Esophagus mucosa (tissue), 1 donor: ENCODE results near the gene TTC7B. TPM values are rescaled to one million over a fixed set of nuclear protein-coding genes. Genes with fewer than 3 reads are reported as not detected.

Experiments used
- ATAC-seq: fragments of 200-7000 bp; cut with Tn5 transposase; one replicate; pipeline ENCODE4 v1.9.1; 2020
- total RNA-seq: library from RNA; stranded (reverse); gene quantifications from one replicate; pipeline ENCODE4 v1.2.4, GENCODE V29; 2023
- donor health status: DM: yes; HTN: yes; CAD: no.

The TTC7B gene
- total RNA-seq, 1 donor from 2014 or later: 9.9 TPM

DNA sequence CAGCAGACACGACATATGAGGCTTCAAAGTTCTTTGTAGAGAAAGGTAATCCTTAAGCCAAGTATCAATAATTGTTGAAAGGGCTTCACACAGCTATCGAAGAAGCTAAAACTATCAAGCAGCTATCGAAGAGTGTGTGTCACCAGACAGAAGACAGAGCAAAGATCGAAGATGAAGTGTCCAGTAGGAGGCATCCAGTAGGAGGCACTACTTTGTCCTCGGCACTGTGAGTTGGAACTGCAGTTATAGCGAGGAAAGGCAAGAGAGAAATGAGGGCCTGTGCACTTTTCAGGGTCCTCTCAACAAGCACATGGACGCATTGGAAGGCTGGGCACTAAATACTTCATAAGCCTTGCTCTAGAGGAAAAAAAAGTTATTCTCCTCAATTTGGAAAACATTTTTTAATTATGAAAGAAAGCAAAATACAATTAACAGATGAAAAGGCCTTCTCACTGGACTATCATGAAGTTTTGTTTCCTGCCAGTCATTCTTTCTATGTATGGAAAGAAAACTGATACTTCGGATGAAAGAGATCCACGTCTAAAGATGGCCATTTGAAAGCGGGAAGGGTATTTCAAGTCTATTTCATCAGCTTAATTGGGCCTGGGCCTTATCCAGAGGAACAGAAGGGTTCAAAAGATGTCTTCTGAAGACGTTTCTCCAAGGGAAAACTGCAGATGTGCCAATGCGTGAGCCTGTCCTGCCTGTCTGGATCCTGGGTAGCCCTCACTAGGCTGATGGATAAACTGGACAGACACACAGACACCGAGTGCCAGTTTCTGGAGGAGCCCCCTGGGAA, 244.9 kb downstream of the TTC7B start:
- no peak for ATAC-seq

DNA sequence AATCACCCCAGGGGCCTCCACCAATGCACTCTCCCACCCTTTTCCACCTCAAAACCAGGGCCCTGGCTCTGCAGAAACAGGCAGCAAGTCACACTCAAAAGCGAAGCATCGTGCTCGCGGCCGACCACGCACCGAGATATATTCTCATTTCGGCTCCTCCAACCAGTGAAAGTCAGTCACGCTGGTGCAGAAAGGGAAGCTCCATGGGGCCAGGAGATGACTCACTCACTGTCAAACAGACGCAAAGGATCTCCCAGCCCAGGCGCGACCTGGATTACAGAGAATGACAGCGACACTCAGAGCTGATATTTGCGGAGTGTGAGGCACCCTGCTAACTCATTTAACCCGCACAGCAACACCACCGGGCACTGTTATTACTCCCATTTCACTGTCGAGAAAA, 245.8 kb downstream of the TTC7B start:
- ATAC-seq: no peak

DNA sequence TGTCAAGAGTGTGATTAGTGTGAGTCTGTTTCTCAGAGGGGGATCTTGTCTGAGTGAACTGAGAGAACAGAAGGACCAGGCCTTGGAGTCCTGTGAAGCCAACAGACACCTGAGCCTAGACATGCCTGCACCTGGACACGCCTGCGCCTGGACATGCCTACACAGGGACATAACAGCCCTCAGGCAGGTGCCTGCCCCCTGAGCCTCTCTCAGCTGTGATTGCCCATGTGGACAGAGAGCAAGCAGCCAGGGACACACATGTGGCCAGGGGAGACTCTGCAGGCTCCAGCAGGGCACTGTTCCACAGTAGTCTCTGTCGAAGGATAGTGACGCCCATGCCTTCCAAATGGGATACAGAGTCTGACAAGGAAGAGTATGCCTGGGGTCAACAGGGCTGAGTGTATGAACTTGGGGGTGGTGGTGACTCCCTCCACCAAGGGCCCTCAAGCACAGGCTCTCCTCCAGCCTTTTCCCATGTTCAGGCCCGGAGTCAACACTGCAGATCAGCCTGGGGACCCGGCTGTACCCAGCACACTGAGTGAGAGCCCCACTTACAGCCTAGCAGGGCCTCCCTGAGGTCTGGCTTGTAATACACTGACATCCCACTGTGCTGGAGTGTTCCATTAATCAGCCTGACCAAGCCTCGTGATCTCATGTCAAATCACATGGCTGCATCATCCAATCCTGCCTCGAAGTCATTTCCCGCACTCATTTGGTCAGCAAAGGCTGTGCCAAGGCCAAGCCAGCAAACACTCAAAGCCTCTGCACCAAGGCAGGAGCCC, 246.4 kb downstream of the TTC7B start:
- peak; percentile 47 for ATAC-seq

DNA sequence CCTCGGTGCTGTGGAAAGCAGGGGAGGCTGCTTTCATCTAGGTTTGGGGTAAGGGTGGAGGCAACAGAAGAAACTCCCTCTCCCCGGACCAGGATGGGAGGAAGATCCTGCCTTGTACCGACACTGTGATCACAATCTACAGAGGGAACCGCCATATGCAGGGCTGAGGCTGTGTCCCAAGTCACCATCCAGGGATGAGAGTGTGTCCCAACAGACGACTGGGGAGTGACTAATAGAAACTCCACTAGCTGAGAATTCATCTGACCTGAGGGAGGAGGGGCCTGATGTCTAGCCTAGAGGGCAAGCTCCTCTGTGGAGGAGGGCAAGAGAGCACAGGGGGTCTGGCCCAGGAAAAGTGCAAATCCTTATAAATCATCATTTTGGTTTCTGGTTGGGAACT, 247.0 kb downstream of the TTC7B start:
- ATAC-seq: peak; percentile 26

DNA sequence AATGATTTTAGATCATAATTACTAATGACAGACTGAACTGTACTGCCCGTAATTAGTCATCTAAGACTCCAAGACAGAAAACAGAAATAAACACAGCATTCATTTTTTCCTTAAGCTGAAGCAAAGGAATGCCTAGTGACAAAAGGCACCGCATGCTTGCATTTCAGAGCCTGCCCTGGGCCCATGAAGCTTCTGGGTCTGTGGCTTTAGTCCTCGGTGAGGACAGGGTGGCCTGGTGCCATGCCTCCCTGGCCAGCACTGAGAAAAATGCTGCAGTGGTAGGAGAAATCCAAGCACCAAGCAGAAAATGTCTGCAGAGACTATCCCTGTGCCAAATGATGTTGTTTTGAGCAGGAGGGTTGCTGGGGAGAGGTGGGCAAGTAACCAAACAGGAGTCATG, 247.8 kb downstream of the TTC7B start:
- ATAC-seq: no peak

DNA sequence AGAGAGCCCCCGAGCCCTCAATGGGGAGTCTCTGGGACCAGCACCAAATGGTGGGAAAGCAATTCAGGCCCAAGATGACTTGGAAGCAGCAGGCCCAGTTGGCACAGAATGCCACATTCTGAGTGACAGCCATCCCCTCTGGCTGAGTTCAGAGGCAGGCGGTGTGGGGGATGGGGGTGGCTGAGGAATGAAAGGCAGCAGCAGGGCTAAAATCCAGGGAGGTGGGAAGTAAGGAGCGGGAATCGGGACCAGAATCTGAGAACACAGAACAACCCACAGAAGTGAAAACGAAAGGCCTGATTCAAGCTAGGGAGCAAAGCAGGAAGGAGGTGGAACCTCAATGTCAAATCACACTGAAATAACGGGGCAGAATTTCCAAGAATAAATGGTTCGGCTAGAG, 248.2 kb downstream of the TTC7B start:
- no peak for ATAC-seq

DNA sequence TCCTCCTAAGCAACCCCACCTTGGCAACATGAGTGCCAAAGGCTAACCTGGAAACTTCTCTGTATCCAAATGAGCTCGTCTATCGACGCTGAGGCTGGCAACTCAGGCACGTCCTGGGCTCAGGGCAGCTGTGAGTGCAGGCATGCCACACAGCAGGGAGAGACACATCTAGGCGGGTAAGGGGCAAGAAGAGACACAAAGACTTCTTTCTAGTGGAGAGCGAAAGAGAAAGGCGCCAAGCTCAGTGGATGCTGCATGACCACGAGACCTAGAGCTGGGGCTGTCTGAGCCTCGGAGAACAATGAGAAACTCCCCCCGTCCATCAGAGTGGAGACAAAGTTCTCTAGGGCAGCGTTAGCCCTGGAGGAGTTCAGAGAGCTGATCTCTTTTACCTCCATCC, 249.0 kb downstream of the TTC7B start:
- no peak for ATAC-seq

DNA sequence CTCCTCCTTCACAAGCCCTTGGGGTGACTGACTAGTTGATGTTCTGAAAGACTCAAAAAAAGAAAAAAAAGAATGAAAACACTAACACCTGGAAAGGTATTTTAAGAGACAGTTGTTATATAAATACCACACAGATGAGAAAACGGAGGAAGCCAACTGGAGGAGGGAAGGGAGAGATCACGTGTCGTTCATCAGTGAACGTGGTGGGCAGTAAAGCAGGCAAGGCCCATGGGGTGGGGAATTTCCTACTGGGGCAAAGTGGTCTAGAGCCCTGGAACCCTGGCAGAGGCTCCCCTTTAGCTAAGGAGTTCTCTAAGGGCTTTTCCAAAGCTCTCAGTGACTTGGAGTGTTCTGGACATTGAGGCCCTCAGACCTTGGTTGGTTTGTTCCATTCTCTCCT, 249.7 kb downstream of the TTC7B start:
- no peak for ATAC-seq

DNA sequence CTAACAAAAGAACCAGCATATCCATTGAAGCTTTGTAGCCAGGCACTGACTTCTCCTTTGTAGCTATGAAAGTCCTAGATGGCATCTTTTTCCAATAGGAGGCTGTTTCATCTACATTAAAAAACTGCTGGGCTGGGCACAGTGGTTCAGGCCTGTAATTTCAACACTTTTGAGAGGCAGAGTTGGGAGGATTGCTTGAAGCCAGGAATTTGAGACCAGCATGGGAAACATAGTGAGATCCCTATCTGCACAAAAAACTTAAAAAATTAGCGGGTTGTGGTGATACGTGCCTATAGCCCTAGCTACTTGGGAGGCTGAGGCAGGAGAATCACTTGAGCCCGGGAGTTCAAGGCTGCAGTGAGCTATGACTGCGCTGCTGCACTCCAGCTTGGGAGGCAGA, 251.7 kb downstream of the TTC7B start:
- ATAC-seq: no peak

DNA sequence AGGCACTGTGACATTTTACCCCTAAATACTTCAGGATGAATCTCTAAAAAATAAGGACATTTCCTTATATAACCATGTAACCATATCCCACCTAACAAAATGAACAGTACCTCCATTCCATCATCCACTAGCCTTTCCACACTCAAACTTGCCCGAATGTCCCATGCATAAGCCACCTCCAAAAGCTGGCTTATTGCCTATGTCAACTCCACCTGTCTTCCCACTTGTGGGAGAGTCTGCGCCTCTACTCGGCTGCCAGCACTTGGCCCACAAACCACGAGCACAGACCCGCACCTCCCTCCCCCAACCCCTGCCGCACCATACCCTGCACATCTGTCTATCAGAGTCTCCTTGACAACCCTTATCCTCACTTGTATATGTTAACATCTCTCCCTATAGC, 253.6 kb downstream of the TTC7B start:
- no peak for ATAC-seq

DNA sequence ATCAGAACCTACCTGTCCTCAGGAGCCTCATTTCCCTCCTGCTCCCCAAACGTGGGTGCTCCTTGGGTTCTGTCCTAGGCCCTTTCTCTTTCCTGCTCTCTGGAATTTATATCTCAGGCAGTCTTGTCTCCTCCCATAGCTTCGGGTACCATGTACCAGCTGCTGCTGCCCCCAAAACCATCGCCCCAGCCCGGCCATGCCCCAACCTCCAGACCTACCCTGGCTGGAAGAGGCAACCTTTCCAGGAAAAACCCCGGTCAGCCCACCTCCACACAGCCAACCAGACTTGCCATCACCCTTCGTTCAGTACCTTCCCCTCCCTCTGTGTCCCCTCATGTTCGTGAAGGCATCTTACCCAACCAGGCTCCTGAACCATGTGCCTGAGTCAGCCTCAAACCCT, 254.3 kb downstream of the TTC7B start:
- ATAC-seq: no peak

DNA sequence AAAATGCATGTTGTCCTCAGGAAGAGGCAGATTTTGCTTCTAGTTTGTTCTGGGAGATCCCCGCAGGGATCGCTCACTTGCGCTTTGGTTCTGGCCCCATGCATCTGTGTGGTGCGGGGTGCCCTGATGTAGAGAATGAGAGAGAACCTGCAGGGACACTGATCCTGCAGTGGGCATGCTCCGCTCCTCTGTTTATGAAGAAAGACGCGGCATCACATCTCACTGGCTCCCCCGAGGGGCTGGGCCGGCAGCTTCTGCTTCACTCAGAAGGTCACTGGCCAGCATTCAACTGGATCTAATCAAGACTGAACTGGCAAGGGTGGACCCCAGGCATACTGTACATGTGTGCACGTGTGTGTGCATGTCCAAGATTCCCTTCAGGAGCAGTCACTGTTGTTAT, 255.2 kb downstream of the TTC7B start:
- ATAC-seq: no peak

DNA sequence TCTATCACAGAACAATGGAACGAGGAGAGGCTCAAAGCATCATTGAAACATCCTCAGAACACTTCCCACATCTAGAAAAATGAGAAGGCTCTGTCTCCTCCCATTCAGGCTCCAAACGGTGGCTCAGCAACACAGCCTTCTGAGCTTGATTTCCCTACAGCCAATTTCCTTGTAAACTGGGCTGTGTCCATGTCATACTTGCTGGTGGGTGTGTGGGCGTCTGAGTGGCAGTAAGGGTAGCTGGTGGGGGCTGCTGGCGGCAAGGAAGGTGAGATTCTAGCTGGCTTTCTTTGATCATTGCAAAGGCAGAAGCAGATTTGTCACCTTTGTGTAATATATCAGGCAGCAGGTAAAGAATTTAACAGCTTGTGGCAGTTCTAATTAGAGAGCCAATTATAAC, 255.7 kb downstream of the TTC7B start:
- ATAC-seq: no peak

DNA sequence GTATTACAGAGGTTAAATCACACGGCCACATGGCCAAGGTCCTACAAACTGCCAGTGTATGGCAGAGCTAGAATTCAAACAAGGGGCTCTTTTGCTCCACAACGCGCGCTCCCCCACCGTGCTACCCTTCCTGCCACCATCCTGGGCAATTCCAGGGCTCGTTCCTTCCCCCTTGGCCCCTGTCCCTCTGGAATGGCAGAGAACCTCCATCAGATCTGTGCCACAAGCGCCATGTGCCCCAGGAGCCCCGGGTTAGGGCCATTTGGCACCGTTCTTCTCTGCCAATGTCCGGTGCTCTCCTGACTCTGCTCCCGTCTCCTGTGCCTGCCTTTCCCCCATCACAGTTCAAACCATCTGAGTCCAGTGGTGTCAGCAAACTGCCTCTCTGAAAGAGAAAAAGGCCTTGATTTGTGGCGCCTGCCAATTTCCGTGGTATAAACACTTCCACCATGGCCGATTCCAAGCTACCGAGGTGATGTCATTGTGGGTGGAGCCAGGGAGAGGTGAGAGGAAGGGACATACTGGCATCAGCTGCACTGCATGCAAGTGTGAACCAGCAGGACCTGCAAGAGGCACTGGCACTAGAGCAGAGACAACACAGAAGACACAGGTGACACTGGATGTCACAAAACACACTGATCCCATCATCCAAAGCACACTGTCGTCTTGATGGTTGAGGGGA, 256.3 kb downstream of the TTC7B start:
- no peak for ATAC-seq

DNA sequence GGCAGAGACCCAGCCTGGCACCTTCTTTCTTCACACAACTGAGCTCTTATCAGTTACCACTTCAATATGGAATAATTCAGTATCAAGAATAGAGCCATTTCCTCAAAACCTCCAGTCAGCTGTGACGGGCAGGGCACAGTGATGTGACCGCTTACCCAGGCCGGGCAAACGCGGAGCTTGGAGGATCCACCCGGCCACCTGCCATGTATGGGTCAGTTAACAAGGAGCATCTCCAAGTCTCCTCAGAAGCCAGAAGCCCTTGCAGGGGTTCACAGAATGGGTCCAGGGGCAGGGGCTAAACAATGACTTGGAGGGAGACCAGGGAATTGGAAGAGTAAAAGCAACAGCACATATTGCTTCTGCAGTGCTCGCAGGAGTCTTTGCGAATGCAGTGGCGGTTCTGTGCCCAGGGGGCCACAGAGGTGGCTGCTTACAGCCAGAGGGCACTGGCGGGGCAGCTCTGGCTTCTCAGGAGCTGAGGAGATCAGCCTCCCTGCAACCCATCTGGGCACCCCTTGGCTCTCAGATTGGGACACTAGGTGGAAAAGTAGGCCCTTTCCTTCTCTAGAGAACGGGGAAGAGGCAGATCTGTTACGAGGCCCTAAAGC, 257.1 kb downstream of the TTC7B start:
- ATAC-seq: no peak

DNA sequence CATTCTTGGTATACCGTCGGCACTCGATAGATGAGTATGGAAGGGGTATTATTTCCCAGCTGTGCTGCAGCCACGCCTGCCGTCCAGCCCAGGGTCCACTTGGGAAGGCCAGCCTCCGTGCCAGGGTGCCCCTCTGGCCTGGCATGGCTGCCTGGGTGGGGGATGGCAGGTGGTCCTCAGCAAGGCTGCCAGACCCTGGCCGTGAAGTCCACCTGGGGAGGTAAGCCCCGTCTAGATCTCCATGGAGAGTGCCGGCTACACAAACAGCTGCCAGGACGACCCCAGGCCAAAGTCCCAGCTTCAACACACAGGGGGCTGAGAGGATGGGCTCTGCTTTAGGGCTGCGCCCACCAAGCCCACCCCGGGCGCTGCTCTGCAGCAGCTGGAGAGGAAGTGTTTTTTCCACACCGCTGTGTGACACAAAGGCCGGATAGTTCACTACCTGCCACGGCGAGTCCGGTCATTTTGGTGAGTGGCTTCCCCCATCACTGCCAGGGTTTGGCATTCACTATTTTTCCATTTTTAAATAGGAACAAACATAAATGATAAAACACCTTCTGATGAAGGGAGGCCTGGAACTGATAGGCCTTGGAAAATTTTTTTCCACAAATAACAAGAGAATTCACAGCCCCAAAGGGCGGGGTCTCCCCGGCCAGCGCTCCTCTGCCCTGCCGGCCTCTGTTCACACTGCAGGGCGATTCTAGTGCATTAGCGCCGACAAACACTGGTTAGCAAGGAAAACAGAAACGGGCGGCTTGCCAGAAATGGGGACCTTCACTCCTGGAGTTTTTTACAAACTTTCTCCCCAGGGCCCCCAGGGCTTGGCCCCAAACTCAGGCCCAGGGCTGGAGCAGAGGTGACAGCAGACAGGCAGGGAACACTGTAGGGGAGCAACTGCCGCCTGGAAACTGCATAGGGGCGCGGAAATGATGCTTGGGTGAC, 257.9 kb downstream of the TTC7B start:
- ATAC-seq: no peak

DNA sequence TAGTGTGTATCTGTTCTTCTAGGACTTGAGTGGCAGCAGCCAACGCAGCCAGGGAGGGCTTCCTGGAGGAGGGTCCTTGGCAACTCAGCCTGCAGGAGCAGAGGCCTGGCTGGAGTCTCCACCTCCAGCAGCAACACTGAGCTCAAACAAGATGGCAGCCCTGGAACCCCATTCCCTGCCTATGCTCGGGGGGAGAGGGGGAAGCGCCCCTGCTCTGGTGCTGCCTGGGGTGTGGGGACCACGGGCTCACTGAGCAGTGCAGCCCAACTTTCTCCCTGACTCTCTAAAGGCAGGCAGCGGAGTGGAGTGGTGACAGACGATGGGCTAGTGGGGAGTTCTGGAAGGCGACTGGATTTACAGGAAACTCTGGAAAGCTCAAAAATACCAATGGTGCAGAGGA, 258.7 kb downstream of the TTC7B start:
- no peak for ATAC-seq

DNA sequence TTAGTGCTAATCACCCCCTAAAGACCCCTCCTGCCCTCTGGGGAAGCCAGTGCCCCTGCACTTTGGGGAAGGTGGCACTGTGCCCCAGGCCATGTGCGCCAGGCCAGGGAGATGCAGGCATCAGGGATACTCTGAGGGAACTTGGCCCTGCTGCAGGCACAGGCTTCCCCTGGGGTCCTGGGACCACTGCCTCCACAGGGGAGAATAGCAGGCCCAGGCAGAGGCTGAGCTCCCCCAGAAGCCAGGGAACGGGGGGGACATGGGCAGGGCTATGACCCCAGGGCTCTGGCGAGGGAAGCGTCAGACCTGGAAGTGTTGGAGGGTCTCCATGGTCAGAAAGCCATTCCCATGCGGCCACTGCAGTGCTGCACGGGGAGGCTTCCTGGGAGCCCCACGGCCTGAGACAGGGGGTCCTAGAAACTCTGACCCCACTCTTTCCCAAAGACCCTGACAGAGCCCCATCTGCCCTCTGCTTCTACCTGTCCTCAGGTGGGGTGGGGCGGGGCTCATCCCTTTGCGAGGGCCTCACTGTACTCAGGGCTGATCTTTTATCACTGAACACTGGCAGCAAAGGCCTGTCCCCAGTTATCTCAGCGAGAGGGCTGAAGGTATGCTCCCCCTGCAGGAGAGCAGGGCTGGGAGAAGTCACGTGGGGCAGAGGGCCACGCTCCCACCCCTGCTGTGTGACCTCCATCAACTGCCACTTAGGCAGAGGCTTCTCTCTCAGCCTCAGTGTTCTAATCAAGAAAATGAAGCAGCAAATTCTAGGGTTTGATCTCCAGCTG, 259.4 kb downstream of the TTC7B start:
- ATAC-seq: no peak

DNA sequence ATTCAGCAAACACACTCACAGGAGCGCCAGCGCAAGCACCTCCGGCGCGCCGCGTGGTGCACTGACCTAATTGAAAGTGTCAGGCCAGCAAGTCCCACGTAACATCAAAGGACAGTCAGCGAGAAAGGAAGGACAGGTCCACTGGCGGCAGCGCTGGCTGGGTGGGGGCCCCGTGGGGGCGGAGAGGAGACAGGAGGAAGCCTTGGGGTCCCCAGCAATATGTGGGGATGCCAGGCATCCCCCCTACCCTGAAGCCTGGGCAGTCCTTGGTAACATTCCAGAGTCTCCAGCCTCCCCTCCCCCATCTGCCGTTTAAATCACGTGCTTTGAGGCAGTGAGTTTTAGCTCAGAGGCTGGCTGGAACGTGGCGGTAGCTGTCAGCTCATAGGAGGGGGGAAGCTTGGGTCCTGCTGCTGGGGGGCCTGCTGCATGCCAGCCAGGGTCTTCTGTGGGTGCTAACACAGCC, 260.2 kb downstream of the TTC7B start:
- no peak for ATAC-seq

DNA sequence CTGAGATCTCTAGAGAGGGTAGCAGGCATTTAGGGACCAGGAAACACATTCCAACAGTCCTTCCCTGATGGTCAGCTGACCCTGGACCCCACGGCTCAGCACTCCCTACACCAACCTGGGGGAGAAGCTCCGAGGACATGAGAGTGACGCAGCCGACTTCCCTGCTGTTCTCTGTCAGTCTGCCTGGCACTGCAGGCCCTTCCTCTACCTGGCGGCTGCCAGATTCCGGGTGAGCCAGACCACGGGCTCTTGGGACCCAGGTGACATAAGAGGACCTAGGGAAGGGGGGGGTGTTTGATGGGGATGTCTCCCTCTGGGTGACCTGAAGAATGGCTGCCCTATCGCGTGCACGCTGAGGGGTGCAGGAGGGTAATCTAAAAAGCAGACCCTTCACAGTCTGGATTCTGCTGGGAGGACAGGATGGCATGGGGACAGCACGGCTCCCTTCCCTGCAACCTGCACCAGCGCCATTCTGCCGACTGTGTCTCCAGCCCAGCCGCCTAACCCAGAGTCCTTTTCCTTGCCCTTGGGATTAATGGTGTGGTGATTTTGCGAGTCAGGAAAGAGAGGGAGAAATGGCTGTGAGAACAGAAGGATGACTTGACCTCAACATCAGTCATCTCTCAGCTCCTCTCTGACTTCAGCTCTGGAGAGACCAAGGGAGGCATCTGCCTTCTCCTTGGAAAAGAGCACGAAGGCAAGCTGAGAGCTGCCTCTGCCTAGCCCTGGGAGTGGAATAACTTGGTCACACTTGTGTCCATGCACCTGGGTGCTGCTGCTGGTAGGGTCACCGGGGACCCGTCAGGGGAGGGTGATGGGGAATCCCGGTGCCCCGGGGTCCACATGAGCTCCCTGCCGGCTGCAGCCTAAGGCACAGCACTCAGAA, 260.9 kb downstream of the TTC7B start:
- ATAC-seq: no peak
